ENCODE measurements around the gene MPO.

GRCh38 chr17:58302171-58302918 lies 21.6 kb upstream of the MPO start:
- TF ChIP-seq CTCF (IDR thresholded peaks at IDR 0.05) (no peak), POLR2A (IDR thresholded peaks at IDR 0.05) (no peak)
